Measurements from ENCODE around the gene ZNF423. TPM values are rescaled to one million over a fixed set of nuclear protein-coding genes. Genes with fewer than 3 reads are reported as not detected.
"Not testable (repeated sequence)": the region's sequence is repeated elsewhere in the genome, so short reads cannot be mapped to it uniquely, and the experiment has no call there.

Gene ZNF423
- total RNA-seq, 1 experiment from 2014 or later: 43.6 TPM

DNA sequence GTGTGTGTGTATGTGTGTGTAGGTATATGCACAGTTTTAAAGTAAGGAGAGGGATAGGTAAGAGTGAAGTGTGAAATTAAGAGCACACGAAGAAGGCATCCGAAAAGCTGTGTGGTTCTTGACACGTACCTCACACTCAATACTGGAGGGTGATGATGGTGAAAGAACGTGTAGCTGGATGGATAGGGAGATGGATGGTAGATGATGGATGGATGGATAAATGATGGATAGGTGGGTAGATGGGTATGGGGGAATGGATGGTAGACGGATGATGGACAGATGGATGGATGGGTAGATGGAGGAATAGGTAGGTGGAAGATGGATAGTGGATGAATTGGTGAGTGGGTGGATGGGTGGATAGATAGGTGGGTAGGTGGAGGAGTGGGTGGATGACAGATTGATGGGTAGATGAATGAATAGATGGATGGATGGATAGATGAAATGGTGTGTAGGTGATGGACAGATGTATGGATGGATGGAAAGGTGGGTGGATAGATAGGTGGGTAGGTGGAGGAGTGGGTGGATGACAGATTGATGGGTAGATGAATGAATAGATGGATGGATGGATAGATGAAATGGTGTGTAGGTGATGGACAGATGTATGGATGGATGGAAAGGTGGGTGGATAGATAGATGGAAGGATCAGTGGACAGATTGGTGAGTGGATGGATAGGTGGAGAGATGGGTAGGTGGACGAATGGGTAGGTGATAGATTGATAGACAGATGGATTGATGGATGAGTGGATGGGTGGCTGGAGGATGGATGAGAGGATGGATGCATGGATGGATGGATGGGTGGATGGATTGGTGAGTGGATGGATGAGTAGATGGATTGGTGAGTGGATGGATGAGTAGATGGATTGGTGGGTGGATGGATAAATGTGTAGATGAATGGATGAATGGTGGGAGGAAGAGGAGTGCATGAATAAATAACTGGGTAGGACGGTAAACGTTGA is 349.6 kb downstream of the ZNF423 start:
- H3K36me3 ChIP-seq (replicated peaks; ENCODE audit: control insufficient read depth, insufficient read depth, low read length); H3K27me3 ChIP-seq (ENCODE audit: control insufficient read depth, insufficient read depth, low read length); H3K4me3 ChIP-seq (ENCODE audit: insufficient read depth, low read depth, low read length); DNase-seq: not testable (repeated sequence)

DNA sequence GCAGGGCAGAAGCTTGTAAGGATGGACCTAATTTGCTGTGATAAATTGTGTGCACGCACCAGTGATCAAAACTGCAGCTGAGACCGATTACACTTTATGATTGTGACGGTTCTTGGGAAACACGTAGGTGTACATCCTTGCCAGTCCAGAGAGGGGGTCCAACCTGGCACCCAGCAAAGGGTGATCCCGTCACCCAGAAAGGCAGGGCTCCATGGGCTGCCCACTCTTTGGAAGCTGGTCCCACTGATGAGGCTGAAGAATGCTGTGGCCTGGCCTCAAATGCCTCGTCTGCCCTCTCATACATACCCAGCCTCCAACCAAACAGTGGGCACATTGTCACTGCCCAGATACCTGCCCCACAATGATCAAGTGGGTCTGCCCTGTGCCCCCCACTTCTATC is 350.4 kb downstream of the ZNF423 start:
- H3K27me3 ChIP-seq (ENCODE audit: control insufficient read depth, insufficient read depth, low read length): no peaks in the 10 kb centered on the region
- H3K36me3 ChIP-seq (replicated peaks; ENCODE audit: control insufficient read depth, insufficient read depth, low read length): no peaks in the 10 kb centered on the region
- no peak for DNase-seq
- H3K4me3 ChIP-seq (ENCODE audit: insufficient read depth, low read depth, low read length): no peak overlapping the region

DNA sequence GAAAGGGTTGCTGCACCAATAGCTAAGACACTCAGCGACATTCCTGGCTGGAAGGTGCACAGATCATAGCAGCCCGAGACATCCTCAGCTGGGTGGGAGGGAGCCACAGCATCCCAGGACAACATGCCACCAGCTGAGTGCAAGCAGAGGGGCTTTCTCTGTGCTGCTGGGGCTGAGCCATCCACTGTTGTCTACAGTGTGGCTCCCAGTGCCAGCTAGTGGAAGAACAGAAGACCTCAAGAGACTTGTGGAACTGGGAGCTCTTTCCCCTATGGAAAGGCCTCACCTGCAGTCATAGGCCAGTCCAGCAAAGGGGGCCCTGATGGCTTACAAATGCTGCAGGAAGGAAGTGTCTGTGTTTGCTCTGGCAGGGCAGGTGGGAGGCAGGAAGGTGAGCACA is 351.3 kb downstream of the ZNF423 start:
- H3K36me3 ChIP-seq (replicated peaks; ENCODE audit: control insufficient read depth, insufficient read depth, low read length): no peaks in the 10 kb centered on the region
- no peak overlapping the region for H3K4me3 ChIP-seq (ENCODE audit: insufficient read depth, low read depth, low read length)
- no peaks in the 10 kb centered on the region for H3K27me3 ChIP-seq (ENCODE audit: control insufficient read depth, insufficient read depth, low read length)
- DNase-seq: no peak

DNA sequence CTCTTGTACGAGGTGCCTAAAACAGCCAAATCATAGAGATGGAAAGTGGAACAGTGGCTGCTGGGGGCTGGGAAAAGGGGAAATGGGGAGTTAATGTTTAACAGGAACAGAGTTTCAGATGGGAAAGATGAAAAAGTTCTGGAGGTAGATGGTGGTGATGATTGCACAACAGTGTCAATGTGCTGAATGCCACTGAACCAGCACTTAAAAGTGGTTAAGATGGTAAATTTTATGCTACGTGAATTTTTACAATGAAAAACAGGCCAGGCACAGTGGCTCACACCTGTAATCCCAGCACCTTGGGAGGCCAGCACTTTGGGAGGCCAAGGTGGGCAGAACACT is 351.9 kb downstream of the ZNF423 start:
- Histone ChIP-seq H3K4me3 (ENCODE audit: insufficient read depth, low read depth, low read length) (no peak overlapping the region), H3K27me3 (ENCODE audit: control insufficient read depth, insufficient read depth, low read length) (no peaks in the 10 kb centered on the region), H3K36me3 (replicated peaks; ENCODE audit: control insufficient read depth, insufficient read depth, low read length) (no peaks in the 10 kb centered on the region)
- DNase-seq: no peak

DNA sequence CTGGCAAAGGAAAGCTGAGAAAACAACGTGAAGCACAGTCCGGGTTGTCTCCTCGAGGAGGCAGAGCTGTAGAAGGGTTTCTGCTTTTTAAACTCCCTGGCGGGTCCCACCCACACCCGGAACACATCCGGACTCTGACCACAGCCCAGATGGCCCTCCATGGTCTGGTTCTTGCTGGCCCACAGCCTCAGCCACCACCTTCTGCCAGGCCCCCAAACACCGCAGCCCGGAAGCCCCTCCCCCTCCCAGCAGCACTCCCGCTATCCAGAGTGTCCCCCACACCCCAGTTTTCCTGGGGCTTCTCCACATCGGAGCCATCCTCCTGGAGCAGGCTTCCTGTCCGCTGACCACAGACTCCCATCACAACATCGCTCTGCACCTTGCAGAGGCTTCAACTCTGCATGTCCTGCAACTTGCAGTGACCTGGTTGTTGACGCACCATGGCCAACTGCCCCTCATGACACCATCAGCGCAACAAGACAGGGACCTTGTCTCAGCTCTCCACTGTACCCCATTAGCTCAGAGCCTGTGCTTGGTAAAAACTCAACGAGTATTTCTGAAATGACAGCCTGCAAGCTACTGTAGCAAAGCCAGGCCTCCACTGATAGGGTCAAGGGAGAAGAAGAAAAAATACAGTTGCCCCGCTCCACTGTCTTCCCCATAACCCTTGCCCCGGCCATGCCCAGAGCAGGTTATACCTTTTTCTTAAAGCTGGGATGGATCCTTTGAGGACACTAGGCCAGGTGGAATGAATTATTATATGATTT is 352.5 kb downstream of the ZNF423 start:
- H3K36me3 ChIP-seq (replicated peaks; ENCODE audit: control insufficient read depth, insufficient read depth, low read length): no peaks in the 10 kb centered on the region
- no peak for DNase-seq
- H3K27me3 ChIP-seq (ENCODE audit: control insufficient read depth, insufficient read depth, low read length): no peaks in the 10 kb centered on the region
- no peak overlapping the region for H3K4me3 ChIP-seq (ENCODE audit: insufficient read depth, low read depth, low read length)

DNA sequence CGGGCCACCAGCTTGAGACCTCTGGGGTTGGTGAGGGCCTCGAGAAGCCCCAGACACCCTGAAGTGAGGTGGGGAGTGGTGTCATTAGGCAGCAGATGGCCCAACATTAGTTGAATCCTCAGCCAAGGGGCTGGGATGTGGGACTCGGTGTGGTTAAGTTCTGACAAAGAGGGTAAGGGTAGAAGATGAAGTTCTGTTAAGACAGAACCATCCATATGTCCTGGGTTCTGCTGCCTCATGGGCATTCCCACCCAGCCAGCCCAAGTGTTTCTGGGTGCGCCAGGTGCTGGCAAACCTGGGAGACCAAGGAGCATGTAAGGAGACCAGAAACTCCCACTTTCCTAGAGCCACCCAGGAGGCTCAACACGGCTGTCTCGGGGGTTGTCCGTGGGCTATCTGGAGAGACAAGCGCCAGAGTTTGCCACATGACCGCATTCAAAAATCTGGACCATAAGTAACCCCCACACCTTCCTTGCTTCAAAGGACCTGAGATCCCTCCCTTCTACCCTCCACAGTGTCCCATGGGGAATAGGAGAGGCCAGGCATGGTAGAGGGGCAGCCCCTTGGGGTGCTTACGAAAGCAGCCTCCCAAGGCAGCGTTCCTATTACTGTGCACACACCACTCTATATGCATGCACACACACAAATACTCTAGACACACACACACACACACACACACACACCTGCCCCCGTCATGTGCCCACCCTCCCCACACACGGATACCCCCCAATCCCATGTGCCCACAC is 353.6 kb downstream of the ZNF423 start:
- Histone ChIP-seq H3K4me3 (ENCODE audit: insufficient read depth, low read depth, low read length) (no peak overlapping the region), H3K27me3 (ENCODE audit: control insufficient read depth, insufficient read depth, low read length) (no peaks in the 10 kb centered on the region), H3K36me3 (replicated peaks; ENCODE audit: control insufficient read depth, insufficient read depth, low read length) (no peaks in the 10 kb centered on the region)
- no peak for DNase-seq

DNA sequence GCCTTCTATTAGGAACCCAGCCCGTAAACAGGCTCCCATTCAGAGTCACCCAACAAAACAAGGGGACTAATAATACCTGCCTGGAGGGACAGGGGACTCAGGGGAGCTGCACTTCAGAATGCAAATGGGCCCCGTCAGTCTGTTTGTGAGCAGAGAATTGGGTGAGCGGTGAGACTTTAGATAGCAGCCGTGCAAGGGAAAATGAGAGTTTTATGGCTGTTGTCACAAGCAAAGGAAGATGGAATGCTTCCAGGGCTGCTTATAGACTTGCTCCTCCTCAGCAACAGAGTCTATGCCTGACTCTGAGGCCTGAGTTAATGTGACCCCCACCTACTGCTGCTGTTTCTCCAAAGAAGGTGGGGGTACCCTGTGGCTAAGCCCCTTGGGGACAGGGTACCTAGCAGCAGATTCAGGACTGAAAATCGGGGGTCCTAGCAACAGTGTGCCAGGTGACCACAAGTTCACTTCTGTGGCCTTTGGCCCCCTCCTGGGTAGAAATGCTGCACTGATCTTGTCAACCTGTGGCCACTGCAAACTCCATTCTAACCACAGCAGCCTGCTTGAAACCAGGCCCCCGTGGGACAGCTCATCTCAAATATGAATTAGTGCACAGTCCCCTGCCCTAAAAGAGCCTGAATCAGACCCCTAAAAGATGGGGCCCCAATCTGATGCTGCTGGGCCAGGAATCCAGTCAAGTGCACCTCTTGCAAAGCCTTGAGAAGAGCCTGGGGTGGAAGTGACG is 355.9 kb downstream of the ZNF423 start:
- DNase-seq: no peak
- H3K36me3 ChIP-seq (replicated peaks; ENCODE audit: control insufficient read depth, insufficient read depth, low read length): no peaks in the 10 kb centered on the region
- H3K27me3 ChIP-seq (ENCODE audit: control insufficient read depth, insufficient read depth, low read length): no peaks in the 10 kb centered on the region
- H3K4me3 ChIP-seq (ENCODE audit: insufficient read depth, low read depth, low read length): no peak overlapping the region

DNA sequence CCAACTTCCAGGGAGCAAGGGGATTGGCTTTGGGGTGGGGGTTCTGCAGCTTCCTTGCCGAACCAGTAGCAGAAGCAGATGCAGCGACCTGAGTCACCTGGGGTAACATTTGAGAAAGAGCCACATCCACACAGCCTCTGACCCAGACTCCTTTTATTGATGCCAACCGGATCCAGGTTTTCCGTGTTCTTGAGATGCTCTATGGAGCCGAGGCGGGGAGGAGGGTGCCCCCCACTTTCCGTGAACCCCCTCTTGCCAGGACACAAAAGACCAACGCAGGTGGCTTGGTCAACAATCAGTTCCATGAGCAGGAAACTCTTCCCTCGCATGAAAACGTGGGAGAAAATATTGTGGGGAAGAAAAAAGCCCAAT is 356.5 kb downstream of the ZNF423 start:
- Histone ChIP-seq H3K27me3 (ENCODE audit: control insufficient read depth, insufficient read depth, low read length) (no peaks in the 10 kb centered on the region), H3K36me3 (replicated peaks; ENCODE audit: control insufficient read depth, insufficient read depth, low read length) (no peaks in the 10 kb centered on the region), H3K4me3 (ENCODE audit: insufficient read depth, low read depth, low read length) (no peak overlapping the region)
- DNase-seq: no peak

DNA sequence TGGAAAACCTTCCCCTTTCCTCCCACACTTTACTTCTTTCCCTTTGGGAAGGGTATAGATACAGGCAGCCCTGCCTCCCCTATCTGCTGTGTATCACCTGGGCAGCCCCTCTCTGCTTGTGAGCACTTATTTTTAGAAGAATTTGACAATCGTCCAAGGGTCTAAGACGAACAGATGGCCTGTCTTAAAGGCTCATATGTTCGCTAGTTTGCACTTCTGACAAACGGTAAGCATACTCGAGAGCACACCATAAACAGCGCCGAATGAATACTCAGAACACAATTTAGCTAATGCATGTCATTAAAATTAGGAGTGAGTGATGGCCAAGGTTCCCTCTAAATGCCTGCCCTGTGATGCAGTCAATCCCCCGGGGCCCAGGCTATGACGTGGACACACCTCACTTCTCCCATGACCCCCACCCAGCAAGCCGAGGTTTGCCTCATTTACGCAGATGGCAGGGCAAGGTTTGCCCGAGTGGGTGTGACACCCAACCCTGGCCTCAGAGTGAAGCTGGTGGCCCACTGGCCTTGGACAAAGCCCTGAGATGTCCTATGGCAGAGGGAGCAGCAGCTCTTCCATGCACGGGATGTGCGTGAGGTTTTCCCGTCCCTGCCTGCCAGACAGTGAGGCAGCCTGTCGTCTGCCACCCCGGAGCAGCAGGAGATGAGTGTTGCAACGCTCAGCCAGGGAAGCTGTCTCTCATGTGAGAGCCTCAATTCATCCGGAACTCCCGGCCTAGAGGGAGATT is 357.1 kb downstream of the ZNF423 start:
- Histone ChIP-seq H3K4me3 (ENCODE audit: insufficient read depth, low read depth, low read length) (no peak overlapping the region), H3K36me3 (replicated peaks; ENCODE audit: control insufficient read depth, insufficient read depth, low read length) (no peaks in the 10 kb centered on the region), H3K27me3 (ENCODE audit: control insufficient read depth, insufficient read depth, low read length) (no peaks in the 10 kb centered on the region)
- no peak for DNase-seq

DNA sequence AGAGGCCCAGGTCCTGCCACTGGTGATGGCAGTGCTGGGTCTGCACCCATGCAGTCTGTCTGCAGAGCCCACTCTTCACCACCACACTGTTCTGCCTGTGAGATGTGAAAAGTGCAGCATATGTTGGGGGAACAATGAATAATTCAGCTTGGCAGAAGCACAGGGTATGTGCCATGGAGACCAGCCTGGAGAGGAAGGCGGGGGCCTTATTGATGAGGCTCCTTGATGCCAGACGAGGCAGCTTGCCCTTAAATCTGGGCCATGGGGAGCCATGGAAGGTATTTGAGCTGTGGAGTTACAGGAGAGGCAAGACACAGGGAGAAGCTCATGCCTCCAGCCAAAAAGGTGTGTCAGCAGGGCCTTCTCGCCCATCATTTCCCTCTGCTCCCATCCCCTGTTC is 357.6 kb downstream of the ZNF423 start:
- H3K27me3 ChIP-seq (ENCODE audit: control insufficient read depth, insufficient read depth, low read length): no peaks in the 10 kb centered on the region
- no peaks in the 10 kb centered on the region for H3K36me3 ChIP-seq (replicated peaks; ENCODE audit: control insufficient read depth, insufficient read depth, low read length)
- no peak for DNase-seq
- no peak overlapping the region for H3K4me3 ChIP-seq (ENCODE audit: insufficient read depth, low read depth, low read length)

DNA sequence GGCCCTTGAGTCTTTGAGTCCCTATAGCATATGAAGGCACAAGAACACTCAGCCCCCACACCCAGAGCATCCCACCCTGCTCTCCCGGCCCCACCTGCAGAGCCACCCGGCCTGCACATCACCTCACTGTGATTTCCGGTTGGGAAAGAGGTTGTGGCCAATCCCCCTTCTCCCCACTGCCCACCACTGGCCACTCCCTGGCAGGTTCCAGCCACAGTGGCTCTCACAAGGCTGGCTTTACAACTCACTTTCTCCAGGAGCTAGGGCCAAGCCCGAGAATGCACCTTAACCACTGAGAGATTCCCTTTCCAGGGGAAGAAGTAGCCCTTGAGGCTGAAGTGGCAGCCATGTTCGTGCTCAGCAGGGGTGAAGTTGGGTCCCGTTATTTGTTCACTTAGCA is 358.4 kb downstream of the ZNF423 start:
- no peak for DNase-seq

DNA sequence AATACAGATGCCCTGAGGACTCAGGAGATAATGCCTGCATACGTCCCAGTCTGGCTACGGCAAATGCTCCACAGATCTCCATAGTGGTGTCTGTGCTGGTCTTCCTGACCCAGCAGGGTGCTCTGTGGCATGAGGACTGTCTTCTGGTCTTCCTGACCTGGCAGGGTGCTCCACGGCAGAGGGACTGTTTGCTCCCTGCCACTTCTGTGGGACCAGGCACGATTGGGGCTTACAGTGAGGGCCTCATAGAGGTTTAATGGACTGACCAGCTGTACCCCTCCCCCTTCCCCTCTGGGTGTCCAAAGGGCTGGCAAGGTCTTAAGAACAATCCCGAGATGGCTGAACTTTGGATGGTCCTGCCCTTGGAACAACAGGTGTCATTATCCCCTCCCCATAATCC is 359.3 kb downstream of the ZNF423 start:
- Histone ChIP-seq H3K27me3 (ENCODE audit: control insufficient read depth, insufficient read depth, low read length) (no peaks in the 10 kb centered on the region), H3K4me3 (ENCODE audit: insufficient read depth, low read depth, low read length) (no peak overlapping the region), H3K36me3 (replicated peaks; ENCODE audit: control insufficient read depth, insufficient read depth, low read length) (no peaks in the 10 kb centered on the region)
- DNase-seq: no peak

More for the DNA sequence above, 358.4 kb downstream of the ZNF423 start:
- Histone ChIP-seq H3K4me3 (ENCODE audit: insufficient read depth, low read depth, low read length) (no peak overlapping the region), H3K27me3 (ENCODE audit: control insufficient read depth, insufficient read depth, low read length) (no peaks in the 10 kb centered on the region), H3K36me3 (replicated peaks; ENCODE audit: control insufficient read depth, insufficient read depth, low read length) (no peaks in the 10 kb centered on the region)

DNA sequence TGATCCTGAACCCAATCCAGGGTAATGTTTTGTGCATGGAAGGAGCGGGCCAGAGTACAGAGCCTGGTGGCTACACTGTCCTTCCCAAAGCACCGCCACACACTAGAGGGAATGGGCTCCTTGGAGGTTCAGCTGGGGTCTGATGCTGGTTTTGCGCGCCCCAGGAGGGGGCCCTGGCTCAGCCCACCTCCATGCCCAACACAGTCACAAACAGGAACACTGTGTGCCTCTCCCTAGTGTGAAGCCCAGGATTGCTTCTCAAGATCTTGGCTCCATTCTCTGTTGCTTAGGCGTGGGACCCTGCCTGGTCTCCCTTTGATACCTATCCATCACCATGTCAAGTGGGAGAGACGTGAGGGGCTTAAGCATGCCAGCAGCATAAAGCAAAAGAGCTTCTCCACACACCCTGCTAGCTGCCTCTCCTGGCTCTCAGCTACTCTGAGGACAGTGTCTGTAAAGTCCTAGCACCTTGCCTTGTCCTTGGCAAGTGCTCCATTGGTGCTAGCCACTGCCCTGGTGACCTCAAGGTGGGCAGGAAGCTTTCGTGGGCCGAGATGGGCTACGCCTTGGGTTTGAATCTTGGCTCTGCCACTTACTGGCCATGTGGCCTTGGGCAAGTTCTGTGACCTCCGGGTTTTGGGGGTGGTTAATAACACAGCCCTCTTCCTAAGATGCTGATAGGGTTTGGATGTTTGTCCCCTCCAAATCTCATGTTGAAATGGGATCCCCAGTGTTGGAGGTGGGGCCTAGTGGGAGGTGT is 360.1 kb downstream of the ZNF423 start:
- H3K4me3 ChIP-seq (ENCODE audit: insufficient read depth, low read depth, low read length): no peak overlapping the region
- H3K36me3 ChIP-seq (replicated peaks; ENCODE audit: control insufficient read depth, insufficient read depth, low read length): no peaks in the 10 kb centered on the region
- DNase-seq: no peak
- H3K27me3 ChIP-seq (ENCODE audit: control insufficient read depth, insufficient read depth, low read length): no peaks in the 10 kb centered on the region

Measured in H7 (cell line).